ENCODE measurements around the gene SLC8B1. TPM values are rescaled to one million over a fixed set of nuclear protein-coding genes. Genes with fewer than 3 reads are reported as not detected.
A peak's percentile ranks its signal among the peaks of the same experiment; 100 is the strongest.

The SLC8B1 gene
- total RNA-seq, 4 donors from 2014 or later = 19.6 to 31.9 (median 28.5) TPM

- Histone ChIP-seq H3K36me3 (peaks cover 6 to 84% (median 12%) of the 10 kb centered on the region in 3 donors), H3K9me3 (no peaks in the 10 kb centered on the region), H3K4me1 (peaks cover 24 to 38% (median 26%) of the 10 kb centered on the region in 3 donors), H3K27me3 (no peaks in the 10 kb centered on the region), H3K4me3 (no peak overlapping the region), H3K27ac (peak overlapping the region; percentile 80 to 86 (median 86))
- DNase-seq = no peak
- TF ChIP-seq, protein P1, sequence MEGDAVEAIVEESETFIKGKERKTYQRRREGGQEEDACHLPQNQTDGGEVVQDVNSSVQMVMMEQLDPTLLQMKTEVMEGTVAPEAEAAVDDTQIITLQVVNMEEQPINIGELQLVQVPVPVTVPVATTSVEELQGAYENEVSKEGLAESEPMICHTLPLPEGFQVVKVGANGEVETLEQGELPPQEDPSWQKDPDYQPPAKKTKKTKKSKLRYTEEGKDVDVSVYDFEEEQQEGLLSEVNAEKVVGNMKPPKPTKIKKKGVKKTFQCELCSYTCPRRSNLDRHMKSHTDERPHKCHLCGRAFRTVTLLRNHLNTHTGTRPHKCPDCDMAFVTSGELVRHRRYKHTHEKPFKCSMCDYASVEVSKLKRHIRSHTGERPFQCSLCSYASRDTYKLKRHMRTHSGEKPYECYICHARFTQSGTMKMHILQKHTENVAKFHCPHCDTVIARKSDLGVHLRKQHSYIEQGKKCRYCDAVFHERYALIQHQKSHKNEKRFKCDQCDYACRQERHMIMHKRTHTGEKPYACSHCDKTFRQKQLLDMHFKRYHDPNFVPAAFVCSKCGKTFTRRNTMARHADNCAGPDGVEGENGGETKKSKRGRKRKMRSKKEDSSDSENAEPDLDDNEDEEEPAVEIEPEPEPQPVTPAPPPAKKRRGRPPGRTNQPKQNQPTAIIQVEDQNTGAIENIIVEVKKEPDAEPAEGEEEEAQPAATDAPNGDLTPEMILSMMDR (IDR thresholded peaks at IDR 0.05) = no peak
- TF ChIP-seq POLR2A (IDR thresholded peaks at IDR 0.05) = no peak
- 88 to 90% methylated on average over 12 of the region's 13 CpGs for WGBS, 2 donors
- intact Hi-C loops (cut with DNase I) = no loop called here
Measured at GRCh38 chr12:113273053-113273725, 61.7 kb downstream of the SLC8B1 start.

- Histone ChIP-seq H3K36me3 (peaks cover 5 to 84% (median 9%) of the 10 kb centered on the region in 3 donors), H3K27ac (peak overlapping the region; percentile 80 to 86 (median 86)), H3K9me3 (no peaks in the 10 kb centered on the region), H3K4me1 (peaks cover 24 to 49% (median 26%) of the 10 kb centered on the region in 3 donors), H3K4me3 (peak overlapping the region in 2 of 4 donors; percentile 1 to 33), H3K27me3 (no peaks in the 10 kb centered on the region)
- DNase-seq = no peak
- peak in 1 of 4 donors; percentile 25 for TF ChIP-seq POLR2A (IDR thresholded peaks at IDR 0.05)
- TF ChIP-seq, protein P1 (IDR thresholded peaks at IDR 0.05) = no peak
- WGBS, 2 donors = 18 to 26% methylated on average over 5 of the region's 12 CpGs
- intact Hi-C loops (cut with DNase I) = no loop called here
Measured at GRCh38 chr12:113271853-113272561, 62.9 kb downstream of the SLC8B1 start.

- H3K27ac ChIP-seq = peak overlapping the region; percentile 80 to 86 (median 86)
- H3K9me3 ChIP-seq = no peaks in the 10 kb centered on the region
- peaks cover 24 to 50% (median 26%) of the 10 kb centered on the region in 3 donors for H3K4me1 ChIP-seq
- 30 to 46% methylated on average over 8 of the region's 10 CpGs for WGBS, 2 donors
- intact Hi-C loops (cut with DNase I) = no loop called here
- no peak for DNase-seq
- H3K27me3 ChIP-seq = no peaks in the 10 kb centered on the region
- TF ChIP-seq, protein P1 (IDR thresholded peaks at IDR 0.05) = no peak
- no peak for TF ChIP-seq POLR2A (IDR thresholded peaks at IDR 0.05)
- peaks cover 0 to 84% (median 9%) of the 10 kb centered on the region in 3 donors for H3K36me3 ChIP-seq
- H3K4me3 ChIP-seq = peak overlapping the region in 1 of 4 donors; percentile 33
Measured at GRCh38 chr12:113271466-113271852, 63.5 kb downstream of the SLC8B1 start.

DNA sequence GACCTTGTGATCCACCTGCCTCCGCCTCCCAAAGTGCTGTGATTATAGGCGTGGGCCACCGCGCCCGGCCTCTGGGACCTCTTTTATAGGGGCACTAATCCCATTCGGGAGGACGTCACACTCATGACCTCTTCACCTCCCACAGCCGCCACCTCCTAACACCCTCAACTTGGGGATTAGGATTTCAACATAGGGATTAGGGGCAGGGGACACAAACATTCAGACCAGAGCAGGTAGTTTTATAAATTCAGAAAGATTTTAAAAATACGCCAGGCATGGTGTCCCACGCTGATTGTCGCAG is 64.2 kb downstream of the SLC8B1 start:
- peak overlapping the region in 3 of 4 donors; percentile 80 to 86 (median 85) for H3K27ac ChIP-seq
- peaks cover 24 to 50% (median 26%) of the 10 kb centered on the region in 3 donors for H3K4me1 ChIP-seq
- H3K9me3 ChIP-seq = no peaks in the 10 kb centered on the region
- H3K4me3 ChIP-seq = no peak overlapping the region
- H3K27me3 ChIP-seq = no peaks in the 10 kb centered on the region
- intact Hi-C loops (cut with DNase I) = no loop called here
- 96 to 100% methylated on average over 4 to 11 of the region's 11 CpGs for WGBS, 2 donors
- H3K36me3 ChIP-seq = peaks cover 0 to 84% (median 9%) of the 10 kb centered on the region in 3 donors
- no peak for DNase-seq
- TF ChIP-seq, protein P1 (IDR thresholded peaks at IDR 0.05) = no peak
- no peak for TF ChIP-seq POLR2A (IDR thresholded peaks at IDR 0.05)
